Tibial nerve (tissue), 4 donors: ENCODE measurements around the gene FHAD1. TPM values are rescaled to one million over a fixed set of nuclear protein-coding genes. Genes with fewer than 3 reads are reported as not detected.
A peak's percentile ranks its signal among the peaks of the same experiment; 100 is the strongest.

ENCODE experiments used
- DNase-seq, 2 donors: peaks; one replicate each; pipeline ENCODE4 v3.0.0-alpha.2; 2019; ENCODE audit warnings: low spot score in 2 of 2
- H3K27ac ChIP-seq, 4 donors: fragments of 200-600 bp; sonication (generic) in 3 of 4; one replicate each; pipeline ENCODE4 v1.5.1; 2017 to 2019; ENCODE audit warnings: mild to moderate bottlenecking in 1 of 4
- H3K27me3 ChIP-seq, 2 donors: fragments of 200-600 bp; sonication (generic) in 1 of 2; one replicate each; pipeline versions ENCODE4 v1.5.1 to v1.6.0; 2017 to 2019
- H3K36me3 ChIP-seq, 3 donors: fragments of 200-600 bp; sonication (generic); one replicate each; pipeline ENCODE4 v1.5.1; 2018 to 2019
- H3K4me1 ChIP-seq, 4 donors: fragments of 200-600 bp; sonication (generic) in 3 of 4; one replicate each; pipeline ENCODE4 v1.5.1; 2017 to 2019
- H3K4me3 ChIP-seq, 4 donors: fragments of 200-600 bp; sonication (generic) in 3 of 4; one replicate each; pipeline ENCODE4 v1.5.1; 2017 to 2019; ENCODE audit warnings: mild to moderate bottlenecking in 1 of 4, moderate library complexity in 1 of 4
- H3K9me3 ChIP-seq, 4 donors: fragments of 200-600 bp; sonication (generic) in 3 of 4; one replicate each; pipeline ENCODE4 v1.5.1; 2017 to 2019
- CTCF ChIP-seq, 5 experiments: fragments of 200-600 bp in 3 of 5; fragments of 450-650 bp in 2 of 5; sonication (generic) in 3 of 5; IDR thresholded peaks; one replicate each; pipeline ENCODE4 v1.5.1; 2016 to 2019; ENCODE audit warnings: antibody characterized with exemption in 5 of 5, mild to moderate bottlenecking in 3 of 5, moderate library complexity in 2 of 5
- EP300 ChIP-seq, 2 donors: sonication (generic); formaldehyde crosslinking; IDR thresholded peaks; one replicate each; pipeline ENCODE4 v1.6.1; 2017; ENCODE audit warnings: antibody characterized with exemption in 2 of 2, mild to moderate bottlenecking in 1 of 2
- POLR2A ChIP-seq, 2 donors: fragments of 450-650 bp; IDR thresholded peaks; one replicate each; pipeline ENCODE4 v1.6.1; 2017; ENCODE audit warnings: antibody characterized with exemption in 2 of 2, mild to moderate bottlenecking in 2 of 2, moderate library complexity in 2 of 2
- WGBS, 2 donors: methylation state at CpG; one replicate each; pipeline ENCODE4 v1.1.5; 2018; 5-methylcytosine and 5-hydroxymethylcytosine counted together
- total RNA-seq, 4 donors: library from RNA; depleted of rRNA; stranded (reverse); fragments of >200 nt; gene quantifications; one replicate each; pipeline ENCODE4 v1.1.0, GENCODE V29; 2016

FHAD1 gene
- total RNA-seq, 4 donors from 2014 or later: 0.30 to 0.63 TPM; not detected in 2

DNA sequence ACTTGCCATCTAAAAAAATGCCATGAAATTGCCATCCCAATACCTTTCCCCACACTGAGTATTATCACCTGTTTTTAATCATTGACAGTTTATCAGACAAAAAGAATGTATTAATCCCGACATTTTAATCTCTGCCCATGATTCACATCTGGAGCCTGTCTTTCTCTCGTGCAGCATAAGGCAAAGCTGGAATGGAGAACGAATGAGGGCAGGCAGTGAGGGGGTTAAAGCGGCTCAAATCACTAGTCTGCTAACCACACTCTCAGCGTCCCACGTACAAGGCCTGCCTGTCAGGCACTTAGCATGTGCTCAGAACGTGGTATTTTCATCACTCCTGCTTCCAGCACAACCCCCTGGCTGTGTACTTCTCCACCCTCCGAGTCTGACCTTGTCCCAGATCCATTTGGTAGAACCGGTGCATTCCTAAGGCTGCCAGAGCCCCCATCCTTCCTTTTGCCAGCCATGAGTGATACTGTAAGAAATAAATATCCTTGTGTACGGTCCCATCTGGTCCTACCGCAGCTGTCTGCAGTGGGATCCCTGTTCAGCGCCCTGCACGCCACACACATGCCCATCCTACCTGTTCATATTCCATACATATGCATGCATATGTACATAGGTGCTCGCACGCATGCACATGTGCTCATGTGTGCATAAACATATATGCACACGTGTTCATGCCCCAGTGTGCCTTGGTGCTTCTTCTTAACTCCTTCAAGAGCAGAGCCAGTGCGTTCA is 34.6 kb upstream of the FHAD1 start:
- Histone ChIP-seq H3K4me3 (no peak overlapping the region), H3K27ac (peak overlapping the region in 2 of 4 donors; percentile 36 to 39), H3K27me3 (no peaks in the 10 kb centered on the region), H3K4me1 (peaks cover 0 to 38% (median 17%) of the 10 kb centered on the region in 4 donors), H3K9me3 (no peaks in the 10 kb centered on the region), H3K36me3 (no peaks in the 10 kb centered on the region)
- no peak for DNase-seq
- 65 to 73% methylated on average over 17 of the region's 17 CpGs for WGBS, 2 donors
- TF ChIP-seq CTCF (IDR thresholded peaks at IDR 0.05) (no peak), POLR2A (IDR thresholded peaks at IDR 0.05) (no peak), EP300 (IDR thresholded peaks at IDR 0.05) (no peak)

GRCh38 chr1:15212954-15213291 is 34.1 kb upstream of the FHAD1 start:
- TF ChIP-seq EP300 (IDR thresholded peaks at IDR 0.05) (no peak), CTCF (IDR thresholded peaks at IDR 0.05) (no peak), POLR2A (IDR thresholded peaks at IDR 0.05) (no peak)
- Histone ChIP-seq H3K4me3 (no peak overlapping the region), H3K27me3 (no peaks in the 10 kb centered on the region), H3K4me1 (peaks cover 0 to 38% (median 17%) of the 10 kb centered on the region in 4 donors), H3K27ac (peak overlapping the region in 2 of 4 donors; percentile 36 to 39), H3K9me3 (no peaks in the 10 kb centered on the region), H3K36me3 (no peaks in the 10 kb centered on the region)
- no peak for DNase-seq
- 70 to 77% methylated on average over 3 of the region's 3 CpGs for WGBS, 2 donors

- Histone ChIP-seq H3K36me3 (no peaks in the 10 kb centered on the region), H3K4me3 (no peak overlapping the region), H3K9me3 (no peaks in the 10 kb centered on the region), H3K4me1 (peaks cover 0 to 38% (median 17%) of the 10 kb centered on the region in 4 donors), H3K27me3 (no peaks in the 10 kb centered on the region), H3K27ac (peak overlapping the region in 2 of 4 donors; percentile 80 to 81)
- no peak for TF ChIP-seq POLR2A (IDR thresholded peaks at IDR 0.05)
- TF ChIP-seq EP300 (IDR thresholded peaks at IDR 0.05): peak in 1 of 2 donors; percentile 8
- no peak for TF ChIP-seq CTCF (IDR thresholded peaks at IDR 0.05)
- DNase-seq: no peak
- WGBS, 2 donors: 24 to 29% methylated on average over 7 of the region's 7 CpGs
Observed at GRCh38 chr1:15213341-15213821, 33.6 kb upstream of the FHAD1 start.

DNA sequence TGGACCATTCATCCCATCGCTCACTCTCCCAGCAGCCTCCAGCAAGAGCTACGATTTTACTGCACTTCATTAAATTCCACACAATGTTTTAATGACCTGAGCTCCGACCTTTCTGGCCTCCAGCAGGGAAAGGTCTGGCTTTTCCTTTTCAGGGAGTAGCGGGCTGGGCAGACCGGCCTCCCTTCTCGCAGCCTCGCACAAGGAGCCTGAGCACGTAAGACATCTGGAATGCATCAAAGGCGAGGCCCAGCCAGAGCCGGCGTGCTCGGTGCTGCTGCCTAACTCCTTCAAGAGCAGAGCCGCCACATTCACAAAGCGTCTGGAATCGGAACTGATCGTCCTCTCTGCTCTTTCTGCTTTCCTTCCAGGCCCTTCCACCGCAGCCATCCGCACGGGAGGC is 32.5 kb upstream of the FHAD1 start:
- Histone ChIP-seq H3K27me3 (no peaks in the 10 kb centered on the region), H3K4me3 (no peak overlapping the region), H3K4me1 (peaks cover 0 to 41% (median 17%) of the 10 kb centered on the region in 4 donors), H3K27ac (peak overlapping the region in 3 of 4 donors; percentile 34 to 81 (median 80)), H3K9me3 (no peaks in the 10 kb centered on the region), H3K36me3 (peaks cover 0 to 1% (median 0%) of the 10 kb centered on the region in 3 donors)
- TF ChIP-seq EP300 (IDR thresholded peaks at IDR 0.05) (peak in 1 of 2 donors; percentile 69), POLR2A (IDR thresholded peaks at IDR 0.05) (no peak)
- DNase-seq: peak; percentile 50 to 64
- 39 to 42% methylated on average over 19 of the region's 19 CpGs for WGBS, 2 donors

DNA sequence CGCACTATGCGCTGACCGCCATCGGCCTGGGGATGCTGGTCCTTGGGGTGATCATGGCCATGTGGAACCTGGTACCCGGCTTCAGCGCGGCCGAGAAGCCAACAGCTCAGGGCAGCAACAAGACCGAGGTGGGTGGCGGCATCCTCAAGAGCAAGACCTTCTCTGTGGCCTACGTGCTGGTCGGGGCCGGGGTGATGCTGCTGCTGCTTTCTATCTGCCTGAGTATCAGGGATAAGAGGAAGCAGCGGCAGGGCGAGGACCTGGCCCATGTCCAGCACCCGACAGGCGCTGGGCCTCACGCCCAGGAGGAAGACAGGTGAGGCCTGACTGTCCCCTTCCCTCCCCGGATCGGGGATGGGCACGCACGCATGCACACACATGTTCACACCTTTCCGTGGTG is 31.9 kb upstream of the FHAD1 start:
- peaks cover 0 to 41% (median 15%) of the 10 kb centered on the region in 4 donors for H3K4me1 ChIP-seq
- no peak overlapping the region for H3K4me3 ChIP-seq
- peak overlapping the region in 3 of 4 donors; percentile 34 to 81 (median 80) for H3K27ac ChIP-seq
- H3K27me3 ChIP-seq: no peaks in the 10 kb centered on the region
- 74 to 78% methylated on average over 19 to 22 of the region's 23 CpGs for WGBS, 2 donors
- no peak for TF ChIP-seq POLR2A (IDR thresholded peaks at IDR 0.05)
- no peak for TF ChIP-seq EP300 (IDR thresholded peaks at IDR 0.05)
- no peak for TF ChIP-seq CTCF (IDR thresholded peaks at IDR 0.05)
- peaks cover 0 to 7% (median 0%) of the 10 kb centered on the region in 3 donors for H3K36me3 ChIP-seq
- no peak for DNase-seq
- no peaks in the 10 kb centered on the region for H3K9me3 ChIP-seq
